ENCODE results near the gene WDR55. TPM values are rescaled to one million over a fixed set of nuclear protein-coding genes. Genes with fewer than 3 reads are reported as not detected.
"Not testable (repeated sequence)": the region's sequence is repeated elsewhere in the genome, so short reads cannot be mapped to it uniquely, and the experiment has no call there.

WDR55 gene
- total RNA-seq, 1 experiment from 2014 or later = 29.2 TPM

DNA sequence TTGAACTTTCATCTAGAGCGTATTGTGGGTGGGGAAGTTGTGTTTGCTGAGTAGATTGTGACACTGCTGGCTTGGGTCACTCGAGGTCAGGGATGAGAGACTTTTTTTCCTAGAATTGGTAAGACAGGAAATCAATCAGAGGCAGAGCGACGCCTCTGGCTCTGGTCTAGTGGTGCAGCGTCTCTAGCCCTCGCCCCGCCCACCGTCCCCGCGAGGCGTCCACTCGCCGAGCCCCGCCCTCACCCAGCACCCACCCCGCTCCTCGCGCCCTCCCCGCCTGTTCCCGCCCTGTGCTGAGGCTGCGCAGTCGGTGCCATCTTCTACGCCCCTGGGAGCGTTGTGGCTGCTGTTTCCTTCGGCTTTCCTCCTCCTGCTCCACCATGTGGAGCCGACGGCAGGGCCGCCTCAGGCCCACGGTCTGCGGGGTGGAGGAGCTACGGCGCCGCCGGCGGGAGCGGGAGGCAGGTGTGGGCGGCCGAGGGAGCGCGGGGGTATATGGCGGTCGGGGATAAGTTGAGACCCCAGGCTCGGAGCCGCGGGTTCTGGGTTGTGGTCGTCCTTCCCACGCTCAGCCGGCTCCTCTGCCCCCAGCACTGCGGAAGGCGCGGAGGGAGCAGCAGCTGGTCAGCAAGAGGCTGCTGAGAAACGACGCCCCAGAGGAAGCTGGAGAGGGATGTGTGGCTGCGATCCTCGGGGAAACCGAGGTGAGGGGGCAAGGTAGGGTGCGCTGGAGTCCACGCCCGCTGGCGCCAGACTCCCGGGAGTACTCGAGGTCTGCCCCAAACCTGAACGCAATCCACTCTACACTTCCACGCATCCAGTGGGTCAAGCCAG, 25.3 kb upstream of the WDR55 start, which contains the start of gene TMCO6:
Gene TMCO6, plus strand, starts transcription at position 304 of the 834 bp plus-strand sequence. Its CDS starts 77 bp downstream, at position 381.
- in situ Hi-C loops (cut with HindIII; ENCODE audit: low pct_unique_long_range_greater_than_20kb, low sequenced_read_pairs) = no loop called here
- DNase-seq (ENCODE audit: low read depth, low spot score) = peak; percentile 95

DNA sequence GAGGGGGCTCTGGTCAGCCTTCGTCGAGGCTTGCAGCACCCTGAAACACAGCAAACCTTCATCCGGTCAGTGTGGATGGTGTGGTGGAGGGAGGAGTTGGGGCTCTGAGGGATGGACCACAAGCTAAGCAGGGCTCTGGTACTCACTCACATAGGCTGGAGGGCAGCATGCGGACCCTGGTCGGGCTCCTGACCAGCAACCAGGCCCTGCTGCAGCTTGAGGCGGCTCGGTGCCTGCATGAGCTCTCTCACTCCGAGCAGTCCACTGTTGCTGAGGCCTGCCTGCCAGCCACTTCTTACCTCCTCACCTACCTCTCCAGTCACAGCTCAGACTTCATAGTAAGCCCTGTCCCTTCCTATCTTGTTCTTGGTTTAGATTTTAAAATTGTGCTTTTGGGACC, 23.0 kb upstream of the WDR55 start:
- in situ Hi-C loops (cut with HindIII; ENCODE audit: low pct_unique_long_range_greater_than_20kb, low sequenced_read_pairs) = no loop called here
- DNase-seq (ENCODE audit: low read depth, low spot score) = no peak

DNA sequence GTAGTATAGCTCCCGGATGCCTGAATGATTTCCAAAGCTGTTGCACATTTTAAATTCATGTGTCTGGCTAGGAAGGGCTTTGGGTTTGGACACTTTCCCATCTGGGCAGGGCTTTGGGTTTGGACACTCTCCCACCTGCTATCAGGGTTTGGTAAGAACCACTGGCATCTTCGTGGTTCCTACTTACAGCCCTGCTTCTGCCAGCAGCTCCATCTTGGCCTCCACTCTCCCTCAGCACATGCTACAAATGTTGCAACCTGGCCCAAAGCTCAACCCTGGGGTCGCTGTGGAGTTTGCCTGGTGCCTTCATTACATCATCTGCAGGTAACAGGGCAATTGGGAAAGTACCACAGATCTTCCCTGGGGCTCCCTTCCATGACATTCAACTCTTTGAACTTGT, 22.0 kb upstream of the WDR55 start:
- DNase-seq (ENCODE audit: low read depth, low spot score) = no peak
- in situ Hi-C loops (cut with HindIII; ENCODE audit: low pct_unique_long_range_greater_than_20kb, low sequenced_read_pairs) = no loop called here

DNA sequence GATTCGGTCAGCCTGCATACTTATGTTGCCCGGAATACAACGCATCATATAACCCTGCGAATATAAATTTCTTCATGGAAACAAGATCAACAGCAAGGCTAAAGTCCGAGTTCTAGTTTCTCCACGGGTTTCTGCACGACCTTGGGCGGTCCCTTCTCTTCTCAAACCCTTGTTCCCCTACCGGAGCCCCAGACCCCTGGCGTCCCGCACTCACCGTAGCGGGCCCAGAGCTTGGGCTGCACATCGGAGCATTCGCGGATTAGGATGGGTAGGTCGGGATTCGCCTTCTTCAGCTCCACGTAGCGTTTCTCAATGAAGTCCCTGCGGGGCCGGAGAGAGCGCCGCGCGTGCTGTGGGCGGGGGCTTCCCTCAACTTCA, 17.7 kb upstream of the WDR55 start:
- in situ Hi-C loops (cut with HindIII; ENCODE audit: low pct_unique_long_range_greater_than_20kb, low sequenced_read_pairs) = no loop called here
- peak; percentile 7 for DNase-seq (ENCODE audit: low read depth, low spot score)

DNA sequence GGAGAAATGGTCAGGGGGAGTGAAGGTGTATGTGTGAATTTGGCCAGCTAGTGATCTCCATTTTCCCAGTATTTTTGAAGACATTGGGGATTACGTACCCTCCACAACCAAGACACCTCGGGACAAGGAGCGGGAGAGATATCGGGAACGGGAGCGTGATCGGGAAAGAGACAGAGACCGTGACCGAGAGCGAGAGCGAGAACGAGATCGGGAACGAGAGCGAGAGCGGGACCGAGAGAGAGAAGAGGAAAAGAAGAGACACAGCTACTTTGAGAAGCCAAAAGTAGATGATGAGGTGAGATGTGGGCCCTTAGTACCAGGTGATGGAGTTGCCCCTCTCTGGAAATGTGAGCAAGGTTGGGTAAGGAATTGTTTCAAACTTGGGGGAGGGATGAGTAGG, 5.8 kb upstream of the WDR55 start:
- in situ Hi-C loops (cut with HindIII; ENCODE audit: low pct_unique_long_range_greater_than_20kb, low sequenced_read_pairs) = no loop called here

DNA sequence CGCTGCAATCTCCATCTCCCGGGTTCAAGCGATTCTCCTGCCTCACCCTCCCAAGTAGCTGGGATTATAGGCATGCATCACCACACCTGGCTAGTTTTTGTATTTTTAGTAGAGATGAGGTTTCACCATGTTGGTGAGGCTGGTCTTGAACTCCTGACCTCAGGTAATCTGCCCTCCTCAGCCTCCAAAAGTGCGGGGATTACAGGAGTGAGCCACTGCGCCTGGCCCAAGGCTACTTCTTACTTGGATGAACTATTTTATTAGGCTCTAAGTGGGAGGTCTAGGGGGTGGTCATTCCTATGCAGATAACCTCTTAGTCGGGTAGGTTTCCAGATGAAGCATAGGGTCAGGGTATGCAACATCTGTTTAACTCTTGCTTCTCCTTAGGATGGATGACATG, 4.3 kb upstream of the WDR55 start:
- DNase-seq (ENCODE audit: low read depth, low spot score); in situ Hi-C loops (cut with HindIII; ENCODE audit: low pct_unique_long_range_greater_than_20kb, low sequenced_read_pairs): not testable (repeated sequence)

More for the DNA sequence above, 5.8 kb upstream of the WDR55 start:
- DNase-seq (ENCODE audit: low read depth, low spot score) = no peak

DNA sequence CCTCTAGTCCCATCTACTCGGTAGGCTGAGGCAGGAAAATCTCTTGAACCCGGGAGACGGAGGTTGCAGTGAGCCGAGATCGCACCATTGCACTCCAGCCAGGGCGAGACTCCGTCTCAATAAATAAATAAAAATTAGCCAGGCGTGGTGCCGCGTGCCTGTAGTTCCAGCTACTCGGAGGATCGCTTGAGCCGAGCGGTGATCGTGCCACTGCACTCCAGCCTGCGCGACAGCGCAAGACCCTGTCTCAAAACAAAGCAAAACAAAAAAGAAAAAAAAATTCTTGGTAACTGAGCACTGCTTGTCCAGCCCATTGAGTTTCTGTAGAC, 710 bp upstream of the WDR55 start:
- DNase-seq (ENCODE audit: low read depth, low spot score) = no peak
- in situ Hi-C loops (cut with HindIII; ENCODE audit: low pct_unique_long_range_greater_than_20kb, low sequenced_read_pairs) = no loop called here

DNA sequence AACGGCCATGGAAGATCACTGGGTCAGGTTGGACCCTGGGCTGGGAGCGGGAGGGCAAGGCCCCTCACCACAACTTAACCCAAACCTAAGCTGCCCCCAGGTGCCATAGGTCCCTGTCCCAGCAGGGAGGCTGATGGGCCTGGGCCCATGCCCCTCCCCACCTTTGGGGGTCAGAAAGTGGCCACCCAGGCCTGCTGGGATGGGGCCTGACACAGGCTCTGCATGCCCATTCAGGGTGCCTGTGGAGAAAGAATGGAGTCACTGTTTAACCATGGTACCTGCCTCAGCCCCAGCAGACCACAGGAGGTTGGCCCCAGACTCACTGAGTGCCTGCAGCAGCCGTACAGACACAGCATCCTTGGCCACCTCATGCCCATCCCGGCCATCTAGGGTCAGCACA, 6.3 kb downstream of the WDR55 start:
- DNase-seq (ENCODE audit: low read depth, low spot score); in situ Hi-C loops (cut with HindIII; ENCODE audit: low pct_unique_long_range_greater_than_20kb, low sequenced_read_pairs): not testable (repeated sequence)

DNA sequence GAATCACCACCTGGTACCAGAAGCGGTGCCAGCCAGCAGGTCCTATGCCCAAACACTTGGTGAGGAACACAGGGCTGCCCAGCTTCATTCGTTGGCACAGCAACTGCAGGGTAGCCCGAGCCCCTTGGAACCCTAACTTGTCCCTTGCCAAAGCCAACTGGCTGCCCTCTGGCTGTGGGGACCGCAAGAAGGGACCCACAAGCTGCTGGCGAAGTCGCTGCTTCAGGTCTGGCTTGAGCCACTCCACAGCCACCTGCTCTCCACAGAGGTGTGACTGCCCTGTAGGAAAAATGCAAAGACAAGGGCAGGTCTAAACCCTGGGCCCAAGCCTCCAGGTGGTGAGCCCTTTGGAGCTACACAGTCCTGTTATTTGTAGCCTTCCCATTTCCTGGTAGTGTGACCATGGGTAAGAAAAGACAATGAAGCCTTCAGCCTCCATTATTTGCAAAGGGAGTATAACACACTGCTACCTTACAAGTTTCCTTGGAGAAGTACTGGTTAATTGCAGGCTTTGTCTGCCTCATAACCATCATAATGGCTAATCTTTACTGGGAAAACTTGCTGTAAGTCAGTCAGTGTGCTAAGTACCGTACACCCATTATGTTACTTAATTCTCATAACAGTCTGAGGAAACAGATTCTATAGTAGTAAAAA, 6.9 kb downstream of the WDR55 start:
- no peak for DNase-seq (ENCODE audit: low read depth, low spot score)
- in situ Hi-C loops (cut with HindIII; ENCODE audit: low pct_unique_long_range_greater_than_20kb, low sequenced_read_pairs) = no loop called here

DNA sequence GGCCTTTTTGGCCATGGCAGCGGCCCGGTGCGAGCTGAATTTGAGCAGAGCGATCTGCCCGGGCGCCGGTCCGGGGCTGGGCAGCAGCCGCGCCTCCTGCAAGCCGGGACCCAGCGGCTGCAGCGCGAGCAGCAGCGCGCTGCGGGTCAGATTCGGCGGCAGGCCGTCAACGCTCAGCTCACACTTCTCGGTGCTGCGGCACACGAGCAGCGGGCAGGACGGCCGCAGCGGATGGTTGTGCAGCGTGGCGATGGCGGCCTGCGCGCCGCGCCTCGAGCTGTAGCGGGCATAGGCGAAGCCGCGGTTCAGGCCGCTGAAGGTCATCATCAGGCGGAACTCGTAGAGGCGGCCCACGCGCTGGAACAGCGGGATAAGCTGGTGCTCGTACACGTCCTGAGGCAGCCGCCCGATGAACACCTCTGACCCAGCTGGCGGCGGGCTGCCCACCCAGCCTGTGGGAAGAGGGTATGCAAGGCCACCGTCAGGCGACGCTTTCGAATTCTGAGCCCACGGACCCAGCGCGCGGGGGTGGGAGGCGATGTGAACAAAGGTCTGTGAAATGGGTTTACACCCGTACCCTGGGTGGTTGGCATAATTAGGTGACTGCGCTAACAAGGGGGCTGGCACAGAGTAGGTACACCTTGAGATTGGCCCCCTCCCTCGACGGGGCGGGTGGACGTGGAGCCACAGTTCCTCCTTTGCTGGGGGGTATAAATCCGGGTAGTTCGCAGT, 7.9 kb downstream of the WDR55 start:
- in situ Hi-C loops (cut with HindIII; ENCODE audit: low pct_unique_long_range_greater_than_20kb, low sequenced_read_pairs) = no loop called here
- DNase-seq (ENCODE audit: low read depth, low spot score) = no peak

DNA sequence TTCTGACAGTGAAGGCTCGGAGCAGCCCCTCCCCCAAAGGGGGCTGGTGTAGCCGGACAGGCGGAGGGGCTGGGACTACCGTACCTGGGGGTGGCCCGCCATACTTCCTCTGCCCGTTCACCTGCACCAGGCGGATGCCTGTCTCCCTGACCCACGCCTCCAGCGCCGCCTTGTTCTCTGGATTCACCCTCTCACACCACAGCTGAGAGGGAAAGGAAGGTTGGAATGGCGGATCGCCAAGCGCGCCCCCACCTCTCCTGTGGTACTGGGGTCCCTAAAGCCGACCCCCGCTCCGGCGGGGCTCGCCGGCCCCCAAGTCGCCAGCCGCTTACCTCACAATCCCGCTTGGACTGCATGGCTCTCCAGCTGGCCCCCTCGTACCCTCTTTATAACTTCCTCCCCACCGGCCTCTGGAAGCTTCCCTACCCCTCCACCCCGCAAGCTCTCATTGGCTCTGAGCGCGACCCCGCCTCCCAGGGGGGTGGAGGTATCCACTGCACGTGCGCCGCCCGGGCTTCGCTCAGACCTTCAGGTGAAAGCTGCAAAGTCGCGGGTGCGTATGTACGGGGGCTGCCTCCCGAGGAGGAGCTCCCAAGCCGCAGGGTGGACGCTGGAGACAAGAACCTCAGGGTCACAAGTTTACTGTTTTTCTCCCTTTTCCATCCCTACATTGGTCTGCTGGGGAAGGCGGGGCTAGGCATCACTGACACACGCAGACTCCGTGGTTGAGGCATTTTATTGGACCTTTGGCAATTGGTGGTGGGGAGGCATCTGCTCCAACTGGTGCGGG, 8.7 kb downstream of the WDR55 start, which contains the start of gene DND1:
Gene DND1, minus strand, starts transcription at position 390 of the 790 bp plus-strand sequence. Its CDS starts 34 bp downstream, at position 356.
- in situ Hi-C loops (cut with HindIII; ENCODE audit: low pct_unique_long_range_greater_than_20kb, low sequenced_read_pairs) = no loop called here
- no peak for DNase-seq (ENCODE audit: low read depth, low spot score)

DNA sequence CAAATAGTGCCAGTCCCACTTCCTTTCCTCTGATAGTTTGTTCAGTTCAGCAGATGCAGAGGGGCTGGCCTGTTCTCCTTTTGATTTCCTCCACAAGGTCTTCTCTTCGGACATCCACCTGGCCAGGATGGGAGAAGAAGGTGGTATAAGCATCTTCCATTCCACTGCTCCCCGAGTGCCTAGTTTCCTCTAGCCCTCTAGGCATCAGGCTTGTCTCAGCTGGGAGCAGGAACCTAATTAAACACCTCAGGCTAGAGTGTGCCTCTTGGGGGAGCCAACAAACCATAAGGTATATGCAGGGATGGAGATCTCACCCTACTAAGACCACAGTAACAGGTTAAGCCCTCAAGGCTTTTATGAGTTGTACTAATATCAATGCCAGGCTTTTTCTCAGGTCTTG, 9.5 kb downstream of the WDR55 start:
- in situ Hi-C loops (cut with HindIII; ENCODE audit: low pct_unique_long_range_greater_than_20kb, low sequenced_read_pairs) = no loop called here
- no peak for DNase-seq (ENCODE audit: low read depth, low spot score)

DNA sequence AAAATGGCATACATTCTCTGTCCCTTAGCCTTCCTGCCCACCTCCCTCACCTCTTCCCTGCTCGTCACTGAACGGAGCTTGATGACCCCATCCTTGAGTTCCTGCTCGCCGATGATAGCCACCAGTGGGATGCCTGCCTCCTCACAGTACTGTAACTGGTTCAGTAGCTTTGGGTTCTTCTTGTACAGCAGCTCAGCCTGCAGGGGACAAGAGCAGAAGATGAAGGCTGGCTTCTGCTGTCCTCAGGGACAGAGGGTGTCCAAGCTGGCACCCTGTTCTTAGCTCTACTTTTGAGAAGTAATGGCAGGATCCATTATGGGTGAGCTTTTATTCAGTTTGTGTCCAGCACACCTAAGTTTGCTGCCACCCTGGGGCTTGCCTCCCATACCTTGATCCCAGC, 9.9 kb downstream of the WDR55 start:
- DNase-seq (ENCODE audit: low read depth, low spot score) = no peak
- in situ Hi-C loops (cut with HindIII; ENCODE audit: low pct_unique_long_range_greater_than_20kb, low sequenced_read_pairs) = no loop called here

DNA sequence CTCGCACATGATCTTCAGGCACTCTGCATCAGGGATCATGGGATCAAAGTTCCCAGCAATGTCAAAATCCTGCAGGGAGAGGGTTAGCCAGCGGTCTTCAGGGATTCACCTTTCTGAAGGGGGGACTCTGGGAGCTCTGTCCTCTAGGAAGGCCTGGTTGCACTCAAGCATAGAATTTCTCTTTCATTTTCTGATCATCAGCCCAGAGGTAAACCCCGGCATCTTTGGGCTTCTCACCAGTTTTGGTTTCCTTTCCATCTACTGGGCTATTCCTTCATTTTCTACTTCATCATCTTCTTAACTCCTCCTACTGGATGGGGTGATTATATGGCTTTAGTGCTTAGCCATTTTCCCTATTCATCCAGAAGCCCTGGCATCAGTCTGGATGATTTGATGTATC, 13.2 kb downstream of the WDR55 start:
- no peak for DNase-seq (ENCODE audit: low read depth, low spot score)

DNA sequence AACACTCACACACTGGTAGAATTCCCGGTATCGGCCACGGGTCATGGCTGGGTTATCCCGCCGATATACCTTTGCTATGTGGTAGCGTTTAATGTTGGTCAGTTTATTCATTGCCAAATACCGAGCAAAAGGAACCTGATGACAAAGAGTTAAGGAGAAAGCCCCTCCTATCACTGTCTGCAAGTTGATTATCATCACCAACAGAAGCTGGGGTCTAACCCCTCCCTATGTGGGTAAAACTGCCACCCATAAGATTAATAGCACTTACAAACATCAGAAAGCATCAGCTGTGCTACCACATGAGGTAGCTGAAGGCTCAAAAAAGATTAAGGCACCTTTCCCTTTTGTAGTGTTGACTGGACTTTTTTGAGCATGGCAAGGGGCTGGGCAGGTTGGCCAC, 14.3 kb downstream of the WDR55 start:
- in situ Hi-C loops (cut with HindIII; ENCODE audit: low pct_unique_long_range_greater_than_20kb, low sequenced_read_pairs) = no loop called here
- no peak for DNase-seq (ENCODE audit: low read depth, low spot score)

More for the DNA sequence above, 13.2 kb downstream of the WDR55 start:
- in situ Hi-C loops (cut with HindIII; ENCODE audit: low pct_unique_long_range_greater_than_20kb, low sequenced_read_pairs) = no loop called here

DNA sequence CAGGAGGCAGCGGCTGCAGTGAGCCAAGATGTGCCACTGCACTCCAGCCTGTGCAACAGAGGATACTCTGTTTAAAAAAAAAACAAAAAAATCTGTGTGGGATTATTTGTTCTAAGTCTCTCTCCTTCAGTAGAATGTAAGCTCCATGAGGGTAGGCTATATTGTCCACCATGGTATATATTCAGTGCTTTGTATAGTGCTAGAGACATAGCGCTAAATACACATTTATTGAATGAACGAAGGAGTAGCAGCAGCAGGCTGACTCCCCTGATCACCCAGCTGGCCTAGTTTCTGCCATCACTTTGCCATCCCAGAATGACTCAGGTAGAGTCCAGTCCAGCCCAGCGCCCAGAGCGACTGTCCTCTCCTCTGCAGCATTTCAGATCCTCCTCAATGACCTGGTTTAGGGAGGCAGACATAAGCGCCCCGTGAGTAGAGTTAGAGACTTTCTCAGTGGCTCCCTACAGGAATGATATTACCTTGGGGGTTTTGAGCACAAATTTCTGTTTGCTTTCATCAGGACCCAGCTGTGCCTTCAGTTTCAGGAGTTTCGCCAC, 25.8 kb downstream of the WDR55 start:
- in situ Hi-C loops (cut with HindIII; ENCODE audit: low pct_unique_long_range_greater_than_20kb, low sequenced_read_pairs) = no loop called here
- no peak for DNase-seq (ENCODE audit: low read depth, low spot score)
